CD4-positive, alpha-beta T cell treated with Interleukin-21 for 1 hour (primary cell): ENCODE data around the gene USH2A.
"Not testable (repeated sequence)": the region's sequence is repeated elsewhere in the genome, so short reads cannot be mapped to it uniquely, and the experiment has no call there.

Source experiments
- DNase-seq: peaks from one replicate; pipeline ENCODE4 v3.0.0-alpha.2; 2020

Gene USH2A

DNA sequence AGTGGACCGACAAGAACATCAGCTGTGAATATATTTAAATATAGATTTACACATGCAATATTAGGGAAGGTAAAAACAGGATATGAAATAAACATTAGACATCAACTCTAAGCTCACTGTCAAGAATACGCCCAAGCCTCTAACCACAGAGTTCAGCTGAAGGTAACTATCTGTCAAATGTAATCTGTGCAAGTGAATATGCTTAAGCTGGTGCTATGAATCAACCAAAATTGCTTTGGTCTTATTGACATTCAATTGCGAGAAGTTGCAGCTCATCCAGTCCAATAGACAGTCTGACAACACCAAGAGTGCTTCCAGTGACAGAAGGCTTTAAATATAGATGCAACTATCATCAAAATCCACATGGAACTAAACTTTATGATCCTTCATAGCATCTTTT, 32.3 kb downstream of the USH2A start:
- DNase-seq = no peak

DNA sequence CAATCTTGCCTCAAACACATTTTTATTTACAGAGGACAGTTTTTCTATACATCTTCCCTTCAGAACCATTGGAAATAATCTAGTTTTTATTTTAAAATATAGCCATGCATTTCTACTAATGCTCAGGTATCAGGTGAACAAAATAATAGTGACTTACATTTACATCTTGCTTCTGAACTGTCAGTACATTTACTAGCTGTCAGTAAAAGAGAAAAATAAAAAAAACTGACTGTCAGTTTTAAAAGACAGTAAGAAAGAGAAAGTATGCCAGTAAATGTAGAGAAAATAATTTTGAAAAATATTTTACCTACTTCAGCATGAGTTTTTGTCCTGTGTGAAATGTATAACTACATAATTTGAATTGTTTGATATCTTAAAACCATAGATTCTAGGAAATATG, 33.5 kb downstream of the USH2A start:
- DNase-seq = no peak

DNA sequence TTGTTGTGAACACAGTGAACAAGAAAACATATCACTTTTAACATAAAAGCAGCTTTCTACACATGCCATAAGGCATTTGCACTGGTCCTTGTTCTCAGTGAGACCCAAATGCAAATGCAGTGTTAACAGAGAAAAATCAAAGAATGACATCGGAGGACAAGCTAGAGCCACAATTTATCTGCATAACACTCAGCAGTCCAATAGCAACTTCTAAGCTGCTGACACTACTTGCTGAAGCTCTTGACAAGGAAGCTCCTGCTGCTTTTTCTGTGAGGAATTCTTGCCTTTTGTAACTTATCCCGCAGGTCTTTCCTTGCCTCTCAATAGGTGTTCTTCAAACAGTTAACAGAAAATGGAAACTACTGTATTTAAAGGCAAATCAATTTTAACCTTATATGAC, 34.7 kb downstream of the USH2A start:
- no peak for DNase-seq

DNA sequence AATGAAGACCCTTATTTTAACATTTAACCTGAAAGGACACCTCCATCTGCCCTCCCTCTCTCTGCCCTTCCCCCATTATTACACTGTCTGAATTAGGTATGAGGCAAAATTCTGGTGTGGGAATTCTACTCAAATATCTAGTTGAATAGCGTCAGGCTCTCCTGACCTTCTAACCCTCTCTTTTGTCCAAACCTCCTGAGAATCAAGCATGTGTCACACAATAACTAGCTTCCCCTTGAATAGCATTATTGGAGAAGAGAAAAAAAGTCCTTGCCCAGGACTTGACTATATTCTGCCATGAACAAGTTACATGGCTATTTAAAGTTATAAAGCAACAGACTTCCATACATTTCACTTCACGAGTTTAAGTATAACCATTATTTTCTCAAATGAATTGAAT, 35.5 kb downstream of the USH2A start:
- DNase-seq = no peak

DNA sequence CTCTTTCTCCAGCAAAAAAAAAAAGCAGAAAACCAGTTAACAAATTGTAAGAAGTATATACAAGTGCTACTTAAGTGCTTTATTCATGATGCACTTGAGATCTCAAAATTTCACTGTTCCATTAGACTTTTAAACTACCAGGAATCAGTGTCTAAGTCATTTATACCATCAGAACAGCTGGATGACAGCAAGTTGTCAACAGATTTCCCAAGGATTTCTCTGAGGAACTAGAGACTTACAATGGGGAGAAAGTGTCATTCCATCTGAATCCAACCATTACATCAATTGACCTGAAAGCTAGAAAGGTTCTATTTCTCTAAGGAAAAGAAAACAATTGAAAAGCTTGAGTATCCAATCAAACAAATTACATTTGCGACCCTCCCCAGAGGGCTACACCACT, 43.8 kb downstream of the USH2A start:
- DNase-seq = no peak

DNA sequence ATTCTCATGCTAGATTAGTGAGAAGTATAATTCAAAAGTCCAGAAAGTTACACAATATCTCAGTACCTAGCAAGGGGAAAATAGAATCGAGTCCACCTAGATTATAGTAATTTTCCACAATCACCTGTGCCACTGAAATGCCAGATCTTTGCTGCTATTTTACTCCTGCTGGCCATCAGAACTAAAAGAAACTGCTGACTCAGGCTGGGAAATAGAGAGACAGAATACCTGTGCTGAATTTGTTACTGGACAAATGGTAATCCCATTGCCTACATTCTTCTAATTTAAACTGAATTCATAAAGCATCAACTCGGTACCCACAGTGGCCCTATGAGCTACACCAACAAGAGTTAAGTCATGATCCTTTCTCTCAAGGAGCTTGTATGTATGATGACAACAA, 55.0 kb downstream of the USH2A start:
- no peak for DNase-seq

DNA sequence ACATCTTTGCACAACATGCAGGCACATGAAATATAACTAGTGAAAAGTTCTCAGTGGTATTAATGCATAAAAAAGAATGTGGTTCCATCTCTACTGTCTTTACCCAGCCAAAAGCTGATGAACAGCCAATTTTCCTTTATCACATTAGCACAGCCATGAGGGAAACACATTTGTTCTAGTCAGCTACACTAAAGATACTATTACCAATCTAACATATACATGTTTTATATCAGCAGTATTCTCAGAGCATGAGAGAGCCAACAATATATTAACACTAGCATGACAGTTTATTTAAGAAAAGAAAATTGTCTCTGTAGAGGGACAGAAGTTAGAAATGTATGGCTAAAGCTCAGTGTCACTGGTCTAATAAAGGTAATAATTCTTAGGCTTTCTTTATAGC, 56.3 kb downstream of the USH2A start:
- no peak for DNase-seq

DNA sequence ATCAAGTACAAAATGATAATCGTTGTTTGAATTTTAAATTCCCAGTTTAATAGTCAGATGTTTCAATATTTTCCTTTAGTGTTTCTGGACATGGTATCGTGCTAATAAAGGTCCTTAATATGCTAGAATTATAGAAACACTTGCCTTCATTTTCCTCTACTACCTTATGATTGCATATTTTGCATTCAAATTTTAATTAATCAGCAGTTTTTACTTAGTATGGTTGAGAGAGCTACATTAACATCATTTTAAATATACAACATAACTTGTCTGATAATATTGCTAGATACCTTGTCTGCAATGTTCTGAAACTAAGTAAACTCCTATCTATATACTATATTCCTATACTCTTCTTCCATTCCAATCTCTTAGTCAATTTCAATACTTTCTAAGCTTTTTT, 66.3 kb downstream of the USH2A start:
- DNase-seq = no peak

DNA sequence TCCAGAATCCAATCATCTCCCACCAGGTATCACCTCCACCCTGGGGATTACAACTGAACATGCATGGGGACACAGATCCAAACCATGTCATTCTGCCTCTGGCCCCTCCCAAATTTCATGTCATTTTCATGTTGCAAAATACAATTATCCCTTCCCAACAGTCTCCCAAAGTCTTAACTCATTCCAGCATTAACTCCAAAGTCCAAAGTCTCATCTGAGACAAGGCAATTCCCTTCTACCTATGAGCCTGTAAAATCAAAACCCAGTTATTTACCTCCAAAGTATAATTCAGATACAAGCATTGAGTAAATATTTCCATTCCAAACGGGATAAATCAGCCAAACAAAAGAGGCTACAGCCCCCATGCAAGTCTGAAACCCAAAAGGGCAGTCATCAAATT, 73.1 kb downstream of the USH2A start:
- DNase-seq = no peak

DNA sequence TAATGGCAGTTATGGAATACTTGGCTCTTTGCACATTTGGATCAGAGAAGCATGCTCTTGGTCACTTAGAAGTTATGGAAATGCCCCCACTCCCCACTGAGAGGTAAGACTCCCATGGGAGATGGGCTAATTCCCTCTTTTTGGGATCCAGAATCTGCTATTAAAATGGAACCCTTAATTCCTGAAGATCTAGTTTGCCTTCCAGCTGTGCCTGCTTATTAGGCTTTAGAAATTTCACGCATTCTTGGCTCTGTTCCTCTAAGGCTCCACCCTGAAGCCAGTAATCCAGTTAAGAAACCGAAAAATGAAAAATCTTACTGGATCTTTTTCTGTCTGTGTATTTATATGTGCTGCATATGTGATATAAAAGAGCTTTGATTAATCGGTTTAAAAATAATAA, 76.7 kb downstream of the USH2A start:
- no peak for DNase-seq

DNA sequence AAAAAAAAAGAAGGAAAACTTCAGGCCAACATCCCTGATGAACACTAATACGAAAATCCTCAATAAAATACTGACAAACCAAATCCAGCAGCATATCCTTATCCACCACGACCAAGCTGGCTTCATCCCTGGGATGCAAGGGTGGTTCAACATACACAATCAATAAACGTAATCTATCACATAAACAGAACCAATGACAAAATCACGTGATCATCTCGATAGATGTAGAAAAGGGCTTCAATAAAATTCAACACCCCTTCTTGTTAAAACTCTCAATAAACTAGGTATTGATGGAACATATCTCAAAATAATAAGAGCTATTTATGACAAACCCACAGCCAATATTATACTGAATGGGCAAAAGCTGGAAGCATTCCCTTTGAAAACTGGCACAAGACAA, 82.7 kb downstream of the USH2A start:
- DNase-seq = not testable (repeated sequence)

DNA sequence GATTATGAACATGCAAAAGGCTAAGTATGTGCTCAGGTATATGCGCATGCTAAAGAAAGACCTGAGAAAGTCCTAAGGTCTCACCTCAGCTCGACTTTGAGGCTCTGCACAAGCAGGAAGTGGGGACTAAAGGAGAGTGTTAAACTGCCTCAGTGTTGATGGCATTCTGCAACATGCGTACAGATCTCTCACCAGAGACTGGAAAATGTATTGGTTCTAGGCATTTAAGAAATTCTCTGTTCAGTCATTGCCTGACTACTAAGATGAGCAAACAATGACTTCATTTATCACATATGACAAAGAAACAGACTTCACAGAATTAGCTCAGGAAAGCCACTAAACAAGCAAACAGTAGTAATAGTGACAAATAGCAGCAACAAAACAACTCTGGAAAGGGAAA, 90.8 kb downstream of the USH2A start:
- DNase-seq = no peak

DNA sequence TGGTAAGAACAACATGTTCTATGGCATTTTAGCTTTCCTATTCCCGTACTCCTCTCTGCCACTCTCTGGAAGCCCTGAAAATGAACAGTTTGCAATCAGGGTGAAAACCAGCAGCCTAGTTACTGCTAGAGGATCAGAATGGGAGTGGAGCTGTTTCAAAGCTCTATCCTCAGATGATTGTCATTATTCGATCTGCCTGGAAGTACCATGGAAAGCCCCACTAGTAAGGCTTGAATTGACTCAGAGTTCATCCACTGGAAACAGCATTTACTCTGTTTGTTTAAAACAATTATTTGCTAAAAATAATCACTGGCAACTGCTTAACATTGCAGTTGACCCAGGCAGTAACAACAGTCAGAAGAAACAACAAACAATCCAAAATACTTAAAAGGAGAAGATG, 91.2 kb downstream of the USH2A start:
- DNase-seq = no peak

DNA sequence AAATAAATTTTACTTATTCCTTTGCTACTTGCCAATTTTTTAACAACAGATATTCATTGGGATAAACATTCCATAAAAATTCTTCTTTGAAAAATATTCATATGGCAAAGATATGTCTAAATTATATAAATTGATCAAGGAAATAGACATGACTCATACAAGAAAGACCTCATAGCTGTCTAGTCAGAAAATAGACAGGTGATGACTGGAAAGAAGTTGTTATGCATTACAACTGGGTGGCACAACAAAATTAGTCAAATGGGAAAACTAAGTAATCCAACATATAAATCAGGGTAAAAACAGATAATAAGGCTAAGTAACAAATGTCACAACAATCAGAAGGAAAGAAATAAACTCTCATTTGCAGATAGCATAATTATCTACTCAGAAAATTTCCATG, 92.0 kb downstream of the USH2A start:
- DNase-seq = no peak

DNA sequence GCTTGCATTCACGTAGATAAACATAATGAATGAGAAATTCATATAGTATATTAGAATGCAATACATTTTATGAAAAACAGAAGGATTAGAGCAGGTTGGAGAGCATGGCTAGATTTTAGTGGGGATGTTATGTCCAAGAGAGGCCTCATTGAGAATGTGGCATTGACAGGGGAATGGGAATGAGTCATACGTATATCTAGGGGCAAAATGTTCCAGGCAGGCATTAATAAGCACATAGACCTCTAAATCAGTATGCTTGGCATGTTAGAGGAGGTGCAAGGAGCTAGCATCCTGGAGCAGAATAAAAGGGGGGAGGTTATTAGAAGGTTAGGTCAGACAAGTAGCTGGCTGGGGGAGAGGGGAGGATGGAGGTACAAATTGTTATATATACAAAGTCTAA, 93.0 kb downstream of the USH2A start:
- DNase-seq = no peak

DNA sequence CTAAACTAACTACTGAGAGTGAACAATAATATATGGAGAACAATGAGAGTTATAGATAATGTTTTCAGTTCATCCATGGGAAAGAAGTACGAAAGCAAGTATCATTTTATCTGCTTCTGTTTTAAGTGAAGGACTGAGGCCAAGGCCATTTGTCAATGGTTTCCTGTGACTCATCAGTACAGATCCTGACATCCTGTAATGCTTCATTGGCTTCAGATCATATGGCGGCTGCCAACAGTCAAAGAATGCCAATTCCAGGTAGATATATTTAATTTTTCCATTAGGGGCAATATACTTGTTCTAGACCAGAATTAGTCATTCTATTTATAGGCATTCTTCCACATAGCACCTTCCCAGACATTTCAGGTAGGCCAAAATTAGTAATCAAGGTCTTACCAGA, 97.3 kb downstream of the USH2A start:
- DNase-seq = no peak

DNA sequence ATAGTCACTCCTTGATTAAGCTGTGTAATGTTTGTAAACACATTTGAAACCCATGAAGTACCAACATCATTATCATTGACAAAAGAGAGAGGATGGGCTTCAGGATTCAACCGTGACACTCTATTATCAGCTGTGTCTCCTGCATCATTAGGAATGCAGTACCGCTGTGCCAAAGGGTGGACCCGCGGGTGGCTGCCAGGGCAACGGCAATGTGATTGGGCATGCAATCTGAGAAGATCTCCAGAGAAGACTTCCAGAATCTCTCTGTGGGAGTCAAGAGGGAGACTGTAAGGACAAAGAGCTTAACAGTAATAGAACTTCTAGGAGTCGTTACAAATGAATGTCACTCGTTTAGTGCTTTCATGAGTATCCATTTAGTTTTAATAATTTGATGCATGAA, 97.9 kb downstream of the USH2A start:
- DNase-seq = no peak

DNA sequence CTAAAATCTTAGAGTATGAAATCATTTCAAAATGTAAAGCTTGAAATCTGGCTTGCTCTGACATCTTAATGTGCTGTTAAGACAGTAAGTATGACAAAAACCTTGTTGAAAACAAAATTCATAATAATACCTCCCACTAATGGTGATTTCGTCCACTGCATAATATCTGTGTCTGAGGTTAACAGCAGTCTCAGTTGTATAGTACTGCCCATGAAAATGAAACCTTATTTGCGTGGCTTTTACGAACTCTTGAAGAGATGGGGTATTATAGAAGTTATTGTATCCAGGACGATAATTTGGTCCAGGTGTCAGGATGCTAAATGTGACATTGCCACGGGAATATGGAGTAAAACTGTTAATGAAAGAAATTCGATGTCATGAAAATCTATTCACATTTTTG, 99.9 kb downstream of the USH2A start:
- no peak for DNase-seq

DNA sequence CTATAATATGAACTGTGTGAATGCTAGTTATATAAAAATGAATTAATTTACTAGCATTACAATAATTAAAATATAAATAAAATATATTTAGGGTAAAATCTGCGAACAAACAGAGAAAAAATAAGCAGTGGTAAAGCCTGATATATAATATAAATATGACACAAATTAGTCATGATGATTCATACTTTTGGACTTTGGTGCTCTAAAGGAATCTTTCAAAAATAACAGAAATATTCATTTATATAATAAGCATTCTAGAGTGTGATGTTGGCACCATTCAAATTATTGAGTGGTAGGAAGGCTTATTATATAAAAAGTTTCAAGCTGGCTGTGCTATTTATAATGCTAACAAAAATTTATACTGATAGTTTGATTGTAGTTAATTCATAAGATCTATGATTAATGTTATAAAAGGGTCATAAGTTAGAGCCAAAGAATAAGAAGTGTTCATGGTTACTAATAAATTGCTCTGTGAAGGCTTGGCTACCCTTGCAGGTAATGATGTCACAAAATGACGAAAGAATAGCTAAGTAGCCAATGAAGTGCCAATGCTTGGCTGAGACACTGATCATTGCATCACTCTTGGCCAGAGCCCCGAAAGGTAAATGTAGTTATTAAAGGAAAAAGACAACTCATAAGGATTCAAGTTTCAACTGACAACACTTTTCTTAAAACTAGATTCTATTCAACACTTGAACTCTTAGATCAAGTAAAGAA, 108.7 kb downstream of the USH2A start:
- no peak for DNase-seq

DNA sequence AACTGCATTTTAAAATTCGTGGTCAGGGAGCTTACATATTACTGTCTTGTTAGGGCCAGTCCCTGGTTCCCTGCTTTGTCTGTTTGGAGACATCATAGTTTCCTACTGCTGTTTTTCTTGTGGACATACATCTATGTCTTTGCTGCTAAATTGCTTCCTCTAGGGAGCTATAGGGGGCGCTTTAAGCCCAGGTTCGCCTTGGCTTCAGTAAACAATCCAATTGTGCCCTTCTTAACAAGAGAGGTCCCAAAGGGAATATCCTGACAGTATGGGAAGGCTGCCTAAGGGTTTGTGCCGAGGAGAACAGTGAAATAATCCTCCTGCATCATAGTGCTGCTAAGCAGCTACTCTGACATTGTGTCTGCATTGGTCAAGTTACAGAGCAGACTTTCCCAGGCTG, 112.5 kb downstream of the USH2A start:
- no peak for DNase-seq

DNA sequence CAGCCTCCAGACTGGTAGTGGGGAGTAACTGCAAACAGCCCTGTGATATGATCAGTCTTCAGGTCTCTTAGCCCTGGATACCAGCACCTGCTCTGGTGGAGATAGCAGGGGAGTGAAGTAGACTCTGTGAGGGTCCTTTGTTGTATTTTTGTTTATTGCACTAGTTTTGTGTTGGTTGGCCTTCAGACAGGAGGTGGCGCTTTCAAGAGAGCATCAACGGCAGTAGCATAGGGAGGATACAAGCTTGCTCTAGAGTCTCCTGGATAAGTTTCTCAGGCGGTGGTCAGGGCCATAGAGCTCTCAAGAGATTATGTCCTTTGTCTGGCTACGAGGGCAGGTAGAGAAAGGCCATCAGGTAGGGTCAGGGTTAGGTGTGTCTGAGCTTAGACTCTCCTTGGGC, 116.4 kb downstream of the USH2A start:
- DNase-seq = no peak

DNA sequence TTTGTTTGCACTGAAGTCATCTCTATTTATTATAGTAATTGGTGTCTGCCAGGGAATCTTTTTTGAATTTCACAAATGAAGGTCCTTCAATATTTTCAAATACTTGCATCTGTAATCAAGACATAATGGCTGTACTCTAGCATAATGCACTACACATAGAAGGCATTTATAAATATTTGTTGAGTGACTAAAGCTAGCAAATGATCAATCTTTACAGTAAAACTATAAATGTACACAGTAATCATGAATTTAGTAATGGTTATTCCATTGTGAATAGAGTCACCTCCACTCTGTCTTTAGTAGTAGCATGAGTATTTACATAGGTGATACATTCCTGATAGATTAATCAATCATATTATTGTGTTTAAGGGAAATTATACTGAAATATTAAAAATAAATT, 119.6 kb downstream of the USH2A start:
- no peak for DNase-seq

DNA sequence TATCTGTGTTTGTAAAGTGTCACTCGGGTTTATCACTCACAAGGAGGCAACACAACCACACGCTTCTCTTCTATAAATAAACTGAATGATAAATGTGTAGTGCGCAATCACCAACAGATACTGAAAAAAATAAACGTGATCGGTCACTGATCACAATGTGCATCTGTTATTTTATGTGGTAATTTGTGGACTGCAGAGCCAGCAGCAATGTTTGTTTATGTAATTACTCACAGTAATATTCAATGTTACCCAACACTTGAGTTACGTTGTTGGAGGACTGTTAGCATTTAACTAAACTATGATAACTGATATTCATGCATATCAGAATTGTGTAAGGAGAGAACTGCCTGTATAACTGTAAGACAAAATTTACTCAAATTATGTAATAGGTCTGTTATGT, 129.6 kb downstream of the USH2A start:
- no peak for DNase-seq

DNA sequence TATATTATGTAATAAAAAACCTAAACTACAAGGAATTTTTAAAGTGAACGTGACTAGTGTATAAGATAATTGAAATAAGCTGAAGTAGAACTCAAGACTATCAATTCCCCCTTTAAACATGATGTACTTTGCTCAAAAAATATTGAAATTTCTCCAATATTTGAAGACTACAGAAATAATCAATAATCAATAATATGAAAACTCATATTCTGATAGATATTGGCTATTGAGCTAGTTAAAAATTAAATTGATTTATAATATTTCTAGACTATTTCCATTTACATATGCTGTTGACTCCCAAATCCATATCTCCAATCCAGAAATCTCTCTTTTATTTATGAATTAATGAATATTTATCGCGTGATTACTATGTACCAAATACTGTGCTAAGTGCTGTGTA, 133.2 kb downstream of the USH2A start:
- DNase-seq = no peak

DNA sequence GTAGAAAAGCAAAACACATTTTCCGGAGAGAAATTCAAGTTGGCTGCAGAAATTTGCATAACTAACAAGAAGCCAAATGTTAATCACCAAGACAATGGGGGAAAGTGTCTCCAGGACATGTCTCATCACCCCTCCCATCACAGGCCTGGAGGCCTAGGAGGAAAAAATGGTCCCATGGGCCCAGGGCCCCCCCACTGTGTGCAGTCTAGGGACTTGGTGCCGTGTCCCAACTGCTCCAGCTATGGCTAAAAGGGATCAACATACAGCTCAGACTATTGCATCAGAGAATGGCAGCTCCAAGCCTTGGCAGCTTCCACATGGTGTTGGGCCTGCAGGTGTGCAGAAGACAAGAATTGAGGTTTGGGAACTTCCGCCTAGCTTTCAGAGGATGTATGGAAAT, 138.2 kb downstream of the USH2A start:
- DNase-seq = no peak

DNA sequence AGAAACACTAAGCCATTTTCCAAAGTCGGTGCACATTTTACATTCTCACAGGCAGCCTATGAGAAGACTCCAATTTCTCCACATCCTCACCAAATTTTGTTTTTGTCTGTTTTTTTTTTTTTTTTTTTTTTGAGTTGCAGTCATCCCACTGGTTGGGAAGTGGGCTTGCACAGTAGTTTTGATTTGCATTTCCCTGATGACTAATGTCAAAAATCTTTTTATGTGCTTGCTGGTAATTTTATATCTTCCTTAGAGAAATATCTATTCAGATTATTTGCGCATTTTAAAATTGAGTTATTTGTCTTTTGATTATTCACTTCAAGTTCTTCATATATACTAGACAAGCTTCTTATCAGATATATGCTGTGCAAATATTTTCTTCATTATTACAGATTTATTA, 141.5 kb downstream of the USH2A start:
- DNase-seq = no peak
